HepG2 (cell line): ENCODE measurements around the gene KLKB1. TPM values are rescaled to one million over a fixed set of nuclear protein-coding genes. Genes with fewer than 3 reads are reported as not detected.
A peak's percentile ranks its signal among the peaks of the same experiment; 100 is the strongest.

Experiments used
- CCDC6 ChIP-seq: sonication (generic); formaldehyde crosslinking; IDR thresholded peaks from 2 replicates; pipeline ENCODE4 v1.8.1; 2022; ENCODE audit warnings: mild to moderate bottlenecking, missing genetic modification reagents, moderate library complexity
- CREM ChIP-seq, 2 experiments: sonication (generic) in 1 of 2; formaldehyde crosslinking in 1 of 2; IDR thresholded peaks; 2 replicates each; pipeline versions ENCODE4 v1.4.0 to v1.6.1; 2016 to 2020; ENCODE audit warnings: antibody characterized with exemption in 1 of 2, mild to moderate bottlenecking in 1 of 2, missing genetic modification reagents in 1 of 2
- IRF2 ChIP-seq: IDR thresholded peaks from 2 replicates; pipeline ENCODE4 v1.6.1; 2018; ENCODE audit warnings: missing genetic modification reagents, missing compliant biosample characterization
- MEF2D ChIP-seq: sonication (generic); formaldehyde crosslinking; IDR thresholded peaks from 2 replicates; pipeline ENCODE4 v1.5.1; 2020; ENCODE audit warnings: mild to moderate bottlenecking, missing genetic modification reagents
- NFKBIZ ChIP-seq: IDR thresholded peaks from 2 replicates; pipeline ENCODE4 v1.6.1; 2018; ENCODE audit warnings: missing genetic modification reagents, missing compliant biosample characterization
- PTBP1 ChIP-seq: fragments of 200-400 bp; formaldehyde crosslinking; IDR thresholded peaks from 2 replicates; pipeline ENCODE4 v1.6.1; 2018; ENCODE audit warnings: low read length, low read depth; ENCODE audit not compliant: poor library complexity, severe bottlenecking
- YEATS4 ChIP-seq: sonication (generic); formaldehyde crosslinking; IDR thresholded peaks from 2 replicates; pipeline ENCODE4 v1.4.0; 2020; ENCODE audit warnings: missing genetic modification reagents, borderline replicate concordance
- ZNF326 ChIP-seq: sonication (generic); formaldehyde crosslinking; IDR thresholded peaks from 2 replicates; pipeline ENCODE4 v1.4.0; 2020; ENCODE audit warnings: missing genetic modification reagents, borderline replicate concordance
- ZNF446 ChIP-seq: sonication (generic); formaldehyde crosslinking; IDR thresholded peaks from 2 replicates; pipeline ENCODE4 v1.5.0; 2020; ENCODE audit warnings: mild to moderate bottlenecking, missing genetic modification reagents
- ZNF746 ChIP-seq: sonication (generic); formaldehyde crosslinking; IDR thresholded peaks from 2 replicates; pipeline ENCODE4 v1.8.0; 2022; ENCODE audit warnings: mild to moderate bottlenecking, missing genetic modification reagents
- ZZZ3 ChIP-seq: sonication (generic); formaldehyde crosslinking; IDR thresholded peaks from 2 replicates; pipeline ENCODE4 v1.4.0; 2020; ENCODE audit warnings: missing genetic modification reagents, mild to moderate bottlenecking, borderline replicate concordance
- polyA plus RNA-seq, 8 experiments: library from polyadenylated mRNA; depleted of rRNA in 3 of 8; stranded (reverse) in 7 of 8; unstranded in 1 of 8; fragments of >200 nt; fragmentation: Illumina TruSeq in 4 of 8; extraction: Trizol in 4 of 8; gene quantifications; 2 replicates each; pipeline versions ENCODE4 v1.2.1 to v1.2.3, GENCODE V29; 2011 to 2016; ENCODE audit warnings: low read depth in 4 of 8, missing spikeins in 1 of 8, mixed read lengths in 1 of 8; ENCODE audit not compliant: insufficient read depth in 1 of 8
- total RNA-seq, 5 experiments: library from RNA; depleted of rRNA; stranded (reverse); fragments of >200 nt; fragmentation: Illumina TruSeq; extraction: Trizol; gene quantifications; 2 replicates each; pipeline ENCODE4 v1.2.3, GENCODE V29; 2016; ENCODE audit warnings: low read depth in 1 of 5
- TF ChIP-seq, protein P1 (sequence below): sonication (generic); formaldehyde crosslinking; IDR thresholded peaks from 2 replicates; pipeline ENCODE4 v1.8.0; 2022; ENCODE audit warnings: missing genetic modification reagents, low read depth, mild to moderate bottlenecking, borderline replicate concordance
- TF ChIP-seq, protein P2 (sequence below): sonication (generic); formaldehyde crosslinking; IDR thresholded peaks from 2 replicates; pipeline ENCODE4 v1.5.0; 2020; ENCODE audit warnings: missing genetic modification reagents
- TF ChIP-seq, protein P3 (sequence below): fragments of 450-650 bp; IDR thresholded peaks from 2 replicates; pipeline ENCODE4 v1.6.1; 2017; ENCODE audit warnings: mild to moderate bottlenecking
- TF ChIP-seq, protein P4 (sequence below): sonication (generic); formaldehyde crosslinking; IDR thresholded peaks from 2 replicates; pipeline ENCODE4 v1.4.0; 2020; ENCODE audit warnings: missing genetic modification reagents
- TF ChIP-seq, protein P5 (sequence below): sonication (generic); formaldehyde crosslinking; IDR thresholded peaks from 2 replicates; pipeline ENCODE4 v1.4.0; 2020; ENCODE audit warnings: low read depth, mild to moderate bottlenecking, missing genetic modification reagents

KLKB1 gene
- total and polyA plus RNA-seq, 2 of the 13 experiments (the other 11 are each of a cell fraction or from before 2014, with no cell fraction given) = 0.26 to 0.49 TPM

DNA sequence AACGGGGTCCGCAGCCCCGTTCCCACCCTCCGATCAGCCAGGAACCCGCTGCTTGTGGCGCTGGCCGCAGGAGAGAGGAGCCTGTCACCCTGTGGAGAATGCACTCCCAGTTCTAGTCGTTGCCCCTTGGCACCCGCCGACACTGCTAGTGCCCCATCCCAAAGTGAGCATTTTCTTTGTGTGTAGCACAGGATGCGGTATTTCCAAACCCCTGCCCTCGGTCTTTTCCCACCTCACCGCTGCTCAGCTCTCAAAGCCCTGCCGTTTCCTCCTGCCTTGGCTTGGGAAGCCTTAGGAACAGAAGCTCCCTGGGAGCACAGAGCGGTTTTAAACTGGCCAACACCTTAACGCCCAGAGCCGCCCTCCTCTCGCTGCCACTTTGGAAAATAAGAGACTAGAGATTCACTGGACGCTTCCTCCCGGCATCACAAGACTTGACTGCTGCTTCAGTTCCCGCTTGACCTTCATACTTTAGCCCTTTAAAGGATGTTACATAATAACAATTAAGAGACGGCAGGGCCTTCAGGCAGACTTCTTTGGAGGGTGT, 35.2 kb upstream of the KLKB1 start (continued):
- TF ChIP-seq, protein P1, sequence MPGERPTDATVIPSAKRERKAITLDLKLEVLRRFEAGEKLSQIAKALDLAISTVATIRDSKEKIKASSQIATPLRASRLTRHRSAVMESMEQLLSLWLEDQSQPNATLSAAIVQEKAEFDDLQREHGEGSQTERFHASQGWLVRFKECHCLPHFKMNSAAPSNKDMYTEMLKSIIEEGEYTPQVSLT (CRISPR knock-in tag) = no peak
- TF ChIP-seq ZNF446 = no peak
- TF ChIP-seq ZNF326 (CRISPR knock-in tag) = no peak
- TF ChIP-seq, protein P2, sequence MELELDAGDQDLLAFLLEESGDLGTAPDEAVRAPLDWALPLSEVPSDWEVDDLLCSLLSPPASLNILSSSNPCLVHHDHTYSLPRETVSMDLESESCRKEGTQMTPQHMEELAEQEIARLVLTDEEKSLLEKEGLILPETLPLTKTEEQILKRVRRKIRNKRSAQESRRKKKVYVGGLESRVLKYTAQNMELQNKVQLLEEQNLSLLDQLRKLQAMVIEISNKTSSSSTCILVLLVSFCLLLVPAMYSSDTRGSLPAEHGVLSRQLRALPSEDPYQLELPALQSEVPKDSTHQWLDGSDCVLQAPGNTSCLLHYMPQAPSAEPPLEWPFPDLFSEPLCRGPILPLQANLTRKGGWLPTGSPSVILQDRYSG (CRISPR knock-in tag) = no peak
- TF ChIP-seq, protein P3, sequence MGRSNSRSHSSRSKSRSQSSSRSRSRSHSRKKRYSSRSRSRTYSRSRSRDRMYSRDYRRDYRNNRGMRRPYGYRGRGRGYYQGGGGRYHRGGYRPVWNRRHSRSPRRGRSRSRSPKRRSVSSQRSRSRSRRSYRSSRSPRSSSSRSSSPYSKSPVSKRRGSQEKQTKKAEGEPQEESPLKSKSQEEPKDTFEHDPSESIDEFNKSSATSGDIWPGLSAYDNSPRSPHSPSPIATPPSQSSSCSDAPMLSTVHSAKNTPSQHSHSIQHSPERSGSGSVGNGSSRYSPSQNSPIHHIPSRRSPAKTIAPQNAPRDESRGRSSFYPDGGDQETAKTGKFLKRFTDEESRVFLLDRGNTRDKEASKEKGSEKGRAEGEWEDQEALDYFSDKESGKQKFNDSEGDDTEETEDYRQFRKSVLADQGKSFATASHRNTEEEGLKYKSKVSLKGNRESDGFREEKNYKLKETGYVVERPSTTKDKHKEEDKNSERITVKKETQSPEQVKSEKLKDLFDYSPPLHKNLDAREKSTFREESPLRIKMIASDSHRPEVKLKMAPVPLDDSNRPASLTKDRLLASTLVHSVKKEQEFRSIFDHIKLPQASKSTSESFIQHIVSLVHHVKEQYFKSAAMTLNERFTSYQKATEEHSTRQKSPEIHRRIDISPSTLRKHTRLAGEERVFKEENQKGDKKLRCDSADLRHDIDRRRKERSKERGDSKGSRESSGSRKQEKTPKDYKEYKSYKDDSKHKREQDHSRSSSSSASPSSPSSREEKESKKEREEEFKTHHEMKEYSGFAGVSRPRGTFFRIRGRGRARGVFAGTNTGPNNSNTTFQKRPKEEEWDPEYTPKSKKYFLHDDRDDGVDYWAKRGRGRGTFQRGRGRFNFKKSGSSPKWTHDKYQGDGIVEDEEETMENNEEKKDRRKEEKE = no peak
- no peak; the same call in 1 of the 2 replicates for TF ChIP-seq CCDC6 (CRISPR knock-in tag)
- no peak for TF ChIP-seq ZNF746
- no peak for TF ChIP-seq CREM (IDR thresholded peaks at IDR 0.05)
- no peak for TF ChIP-seq CREM (CRISPR knock-in tag; IDR thresholded peaks at IDR 0.05)
- no peak for TF ChIP-seq NFKBIZ (CRISPR knock-in tag)
- peak; percentile 31; the same call in 1 of the 2 replicates for TF ChIP-seq MEF2D (CRISPR knock-in tag)
- TF ChIP-seq IRF2 (CRISPR knock-in tag) = no peak
- TF ChIP-seq ZZZ3 (CRISPR knock-in tag) = no peak
- TF ChIP-seq, protein P4, sequence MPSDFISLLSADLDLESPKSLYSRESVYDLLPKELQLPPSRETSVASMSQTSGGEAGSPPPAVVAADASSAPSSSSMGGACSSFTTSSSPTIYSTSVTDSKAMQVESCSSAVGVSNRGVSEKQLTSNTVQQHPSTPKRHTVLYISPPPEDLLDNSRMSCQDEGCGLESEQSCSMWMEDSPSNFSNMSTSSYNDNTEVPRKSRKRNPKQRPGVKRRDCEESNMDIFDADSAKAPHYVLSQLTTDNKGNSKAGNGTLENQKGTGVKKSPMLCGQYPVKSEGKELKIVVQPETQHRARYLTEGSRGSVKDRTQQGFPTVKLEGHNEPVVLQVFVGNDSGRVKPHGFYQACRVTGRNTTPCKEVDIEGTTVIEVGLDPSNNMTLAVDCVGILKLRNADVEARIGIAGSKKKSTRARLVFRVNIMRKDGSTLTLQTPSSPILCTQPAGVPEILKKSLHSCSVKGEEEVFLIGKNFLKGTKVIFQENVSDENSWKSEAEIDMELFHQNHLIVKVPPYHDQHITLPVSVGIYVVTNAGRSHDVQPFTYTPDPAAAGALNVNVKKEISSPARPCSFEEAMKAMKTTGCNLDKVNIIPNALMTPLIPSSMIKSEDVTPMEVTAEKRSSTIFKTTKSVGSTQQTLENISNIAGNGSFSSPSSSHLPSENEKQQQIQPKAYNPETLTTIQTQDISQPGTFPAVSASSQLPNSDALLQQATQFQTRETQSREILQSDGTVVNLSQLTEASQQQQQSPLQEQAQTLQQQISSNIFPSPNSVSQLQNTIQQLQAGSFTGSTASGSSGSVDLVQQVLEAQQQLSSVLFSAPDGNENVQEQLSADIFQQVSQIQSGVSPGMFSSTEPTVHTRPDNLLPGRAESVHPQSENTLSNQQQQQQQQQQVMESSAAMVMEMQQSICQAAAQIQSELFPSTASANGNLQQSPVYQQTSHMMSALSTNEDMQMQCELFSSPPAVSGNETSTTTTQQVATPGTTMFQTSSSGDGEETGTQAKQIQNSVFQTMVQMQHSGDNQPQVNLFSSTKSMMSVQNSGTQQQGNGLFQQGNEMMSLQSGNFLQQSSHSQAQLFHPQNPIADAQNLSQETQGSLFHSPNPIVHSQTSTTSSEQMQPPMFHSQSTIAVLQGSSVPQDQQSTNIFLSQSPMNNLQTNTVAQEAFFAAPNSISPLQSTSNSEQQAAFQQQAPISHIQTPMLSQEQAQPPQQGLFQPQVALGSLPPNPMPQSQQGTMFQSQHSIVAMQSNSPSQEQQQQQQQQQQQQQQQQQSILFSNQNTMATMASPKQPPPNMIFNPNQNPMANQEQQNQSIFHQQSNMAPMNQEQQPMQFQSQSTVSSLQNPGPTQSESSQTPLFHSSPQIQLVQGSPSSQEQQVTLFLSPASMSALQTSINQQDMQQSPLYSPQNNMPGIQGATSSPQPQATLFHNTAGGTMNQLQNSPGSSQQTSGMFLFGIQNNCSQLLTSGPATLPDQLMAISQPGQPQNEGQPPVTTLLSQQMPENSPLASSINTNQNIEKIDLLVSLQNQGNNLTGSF (CRISPR knock-in tag) = no peak
- no peak for TF ChIP-seq PTBP1
- TF ChIP-seq, protein P5, sequence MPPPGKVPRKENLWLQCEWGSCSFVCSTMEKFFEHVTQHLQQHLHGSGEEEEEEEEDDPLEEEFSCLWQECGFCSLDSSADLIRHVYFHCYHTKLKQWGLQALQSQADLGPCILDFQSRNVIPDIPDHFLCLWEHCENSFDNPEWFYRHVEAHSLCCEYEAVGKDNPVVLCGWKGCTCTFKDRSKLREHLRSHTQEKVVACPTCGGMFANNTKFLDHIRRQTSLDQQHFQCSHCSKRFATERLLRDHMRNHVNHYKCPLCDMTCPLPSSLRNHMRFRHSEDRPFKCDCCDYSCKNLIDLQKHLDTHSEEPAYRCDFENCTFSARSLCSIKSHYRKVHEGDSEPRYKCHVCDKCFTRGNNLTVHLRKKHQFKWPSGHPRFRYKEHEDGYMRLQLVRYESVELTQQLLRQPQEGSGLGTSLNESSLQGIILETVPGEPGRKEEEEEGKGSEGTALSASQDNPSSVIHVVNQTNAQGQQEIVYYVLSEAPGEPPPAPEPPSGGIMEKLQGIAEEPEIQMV (CRISPR knock-in tag) = 0 out of 2 replicates have a peak, but pooled peaks have one; percentile 27
- TF ChIP-seq YEATS4 (CRISPR knock-in tag) = no peak
